ENCODE results near the gene SIGLEC8.
"Not testable (repeated sequence)": the region's sequence is repeated elsewhere in the genome, so short reads cannot be mapped to it uniquely, and the experiment has no call there.

Gene SIGLEC8

GRCh38 chr19:51473009-51473707, 14.9 kb upstream of the SIGLEC8 start:
- DNase-seq (ENCODE audit: low spot score): peak; percentile 65

GRCh38 chr19:51472607-51473006, 14.4 kb upstream of the SIGLEC8 start:
- DNase-seq (ENCODE audit: low spot score): no peak

GRCh38 chr19:51471527-51471926, 13.3 kb upstream of the SIGLEC8 start:
- no peak for DNase-seq (ENCODE audit: low spot score)

- DNase-seq (ENCODE audit: low spot score): no peak
Measured at GRCh38 chr19:51470966-51471365, 12.7 kb upstream of the SIGLEC8 start.

- DNase-seq (ENCODE audit: low spot score): no peak
Measured at GRCh38 chr19:51469629-51470028, 11.4 kb upstream of the SIGLEC8 start.

- no peak for DNase-seq (ENCODE audit: low spot score)
Measured at GRCh38 chr19:51469162-51469561, 10.9 kb upstream of the SIGLEC8 start.

- no peak for DNase-seq (ENCODE audit: low spot score)
Measured at GRCh38 chr19:51468545-51468920, 10.3 kb upstream of the SIGLEC8 start.

- no peak for DNase-seq (ENCODE audit: low spot score)
Measured at GRCh38 chr19:51467864-51468544, 9.8 kb upstream of the SIGLEC8 start.

- no peak for DNase-seq (ENCODE audit: low spot score)
Measured at GRCh38 chr19:51466723-51467122, 8.5 kb upstream of the SIGLEC8 start.

- not testable (repeated sequence) for DNase-seq (ENCODE audit: low spot score)
Measured at GRCh38 chr19:51463976-51464581, 5.8 kb upstream of the SIGLEC8 start.

GRCh38 chr19:51462681-51463080, 4.4 kb upstream of the SIGLEC8 start:
- no peak for DNase-seq (ENCODE audit: low spot score)

GRCh38 chr19:51462276-51462675, 4.0 kb upstream of the SIGLEC8 start:
- no peak for DNase-seq (ENCODE audit: low spot score)

GRCh38 chr19:51461723-51462161, 3.5 kb upstream of the SIGLEC8 start:
- DNase-seq (ENCODE audit: low spot score): no peak

- no peak for DNase-seq (ENCODE audit: low spot score)
Measured at GRCh38 chr19:51460164-51460992, 2.1 kb upstream of the SIGLEC8 start.

GRCh38 chr19:51458899-51459505, 748 bp upstream of the SIGLEC8 start:
- DNase-seq (ENCODE audit: low spot score): no peak

- no peak for DNase-seq (ENCODE audit: low spot score)
Measured at GRCh38 chr19:51457351-51458013, 772 bp downstream of the SIGLEC8 start.

- DNase-seq (ENCODE audit: low spot score): no peak
Measured at GRCh38 chr19:51456541-51457290, 1.5 kb downstream of the SIGLEC8 start.

GRCh38 chr19:51450730-51451307, 7.4 kb downstream of the SIGLEC8 start:
- DNase-seq (ENCODE audit: low spot score): no peak

GRCh38 chr19:51448411-51449016, 9.7 kb downstream of the SIGLEC8 start:
- no peak for DNase-seq (ENCODE audit: low spot score)

GRCh38 chr19:51448011-51448410, 10.2 kb downstream of the SIGLEC8 start:
- DNase-seq (ENCODE audit: low spot score): no peak

Measured in kidney tubule cell (primary cell).